WERI-Rb-1 (cell line): Measurements from ENCODE around the gene HOXA7.

ENCODE experiments used
- DNase-seq: peaks from one replicate; pipeline ENCODE4 v3.0.0-alpha.2; 2020
- H3K27ac ChIP-seq: fragments of 250-450 bp; sonication (Bioruptor Pico); 2 replicates; pipeline ENCODE4 v1.5.1; 2020; ENCODE audit warnings: mild to moderate bottlenecking, moderate library complexity
- H3K27me3 ChIP-seq: fragments of 250-450 bp; sonication (Bioruptor Pico); 2 replicates; pipeline ENCODE4 v1.5.1; 2021; ENCODE audit warnings: mild to moderate bottlenecking, low read depth, moderate library complexity; ENCODE audit not compliant: insufficient read depth, severe bottlenecking
- H3K36me3 ChIP-seq: fragments of 250-450 bp; sonication (Bioruptor Pico); 2 replicates; pipeline ENCODE4 v1.5.1; 2020; ENCODE audit warnings: mild to moderate bottlenecking, moderate library complexity
- H3K4me3 ChIP-seq: 2 replicates; pipeline ENCODE4 v1.5.1; 2011; ENCODE audit warnings: low read depth, mild to moderate bottlenecking, control low read depth, low read length
- H3K9me3 ChIP-seq: fragments of 250-450 bp; sonication (Bioruptor Pico); 2 replicates; pipeline ENCODE4 v1.5.1; 2021; ENCODE audit warnings: mild to moderate bottlenecking, moderate library complexity; ENCODE audit not compliant: severe bottlenecking
- TF ChIP-seq, protein P1 (sequence below): IDR thresholded peaks from 2 replicates; pipeline ENCODE4 v1.5.1; 2011; ENCODE audit warnings: low read depth, mild to moderate bottlenecking, control low read depth, inconsistent platforms, low read length

HOXA7 gene

DNA sequence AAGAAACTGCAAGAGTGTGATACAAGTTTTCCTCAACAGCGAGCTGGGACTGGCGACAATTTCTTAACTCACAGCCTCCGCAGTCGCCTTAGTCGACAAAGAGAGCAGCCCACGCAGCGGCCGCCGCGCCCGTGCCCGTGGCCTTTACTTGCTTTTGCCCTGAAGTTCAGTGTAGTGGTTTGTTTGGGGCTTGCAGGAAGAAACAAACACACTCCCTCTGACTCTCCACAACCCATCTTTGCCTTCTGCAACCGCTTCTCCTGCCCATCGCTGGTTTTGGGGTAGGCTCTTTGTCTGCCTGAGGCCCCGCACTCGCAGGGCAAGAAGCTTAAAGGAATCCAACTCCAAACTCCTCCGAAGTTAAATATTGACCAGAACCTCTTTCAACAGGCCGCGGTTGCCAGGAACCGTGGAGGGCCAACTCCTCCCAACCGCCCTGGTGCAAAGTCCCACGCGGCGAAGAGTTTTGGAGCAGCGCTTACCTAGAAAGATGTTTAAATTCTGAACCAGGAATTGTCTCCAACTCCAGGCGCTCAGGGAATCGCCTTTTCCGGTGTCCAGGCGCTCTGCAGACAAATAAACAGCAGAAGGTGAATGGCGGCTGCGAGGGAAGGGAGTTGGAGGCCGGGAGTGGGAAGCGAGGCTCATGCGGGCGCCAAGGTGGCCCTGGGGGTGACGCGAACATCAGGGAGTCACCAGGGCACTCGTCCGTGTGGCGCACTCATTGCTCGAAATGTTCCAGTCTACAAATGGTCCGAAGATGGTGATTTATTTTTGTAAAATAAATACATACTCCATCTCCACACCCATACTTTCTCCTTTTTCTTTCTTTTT is 34.2 kb downstream of the HOXA7 start:
- no peak overlapping the region for H3K4me3 ChIP-seq
- peaks cover 70% of the 10 kb centered on the region for H3K27me3 ChIP-seq
- no peak overlapping the region for H3K27ac ChIP-seq
- TF ChIP-seq, protein P1, sequence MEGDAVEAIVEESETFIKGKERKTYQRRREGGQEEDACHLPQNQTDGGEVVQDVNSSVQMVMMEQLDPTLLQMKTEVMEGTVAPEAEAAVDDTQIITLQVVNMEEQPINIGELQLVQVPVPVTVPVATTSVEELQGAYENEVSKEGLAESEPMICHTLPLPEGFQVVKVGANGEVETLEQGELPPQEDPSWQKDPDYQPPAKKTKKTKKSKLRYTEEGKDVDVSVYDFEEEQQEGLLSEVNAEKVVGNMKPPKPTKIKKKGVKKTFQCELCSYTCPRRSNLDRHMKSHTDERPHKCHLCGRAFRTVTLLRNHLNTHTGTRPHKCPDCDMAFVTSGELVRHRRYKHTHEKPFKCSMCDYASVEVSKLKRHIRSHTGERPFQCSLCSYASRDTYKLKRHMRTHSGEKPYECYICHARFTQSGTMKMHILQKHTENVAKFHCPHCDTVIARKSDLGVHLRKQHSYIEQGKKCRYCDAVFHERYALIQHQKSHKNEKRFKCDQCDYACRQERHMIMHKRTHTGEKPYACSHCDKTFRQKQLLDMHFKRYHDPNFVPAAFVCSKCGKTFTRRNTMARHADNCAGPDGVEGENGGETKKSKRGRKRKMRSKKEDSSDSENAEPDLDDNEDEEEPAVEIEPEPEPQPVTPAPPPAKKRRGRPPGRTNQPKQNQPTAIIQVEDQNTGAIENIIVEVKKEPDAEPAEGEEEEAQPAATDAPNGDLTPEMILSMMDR = no peak
- H3K36me3 ChIP-seq = no peaks in the 10 kb centered on the region
- H3K9me3 ChIP-seq = no peaks in the 10 kb centered on the region
- DNase-seq = no peak

DNA sequence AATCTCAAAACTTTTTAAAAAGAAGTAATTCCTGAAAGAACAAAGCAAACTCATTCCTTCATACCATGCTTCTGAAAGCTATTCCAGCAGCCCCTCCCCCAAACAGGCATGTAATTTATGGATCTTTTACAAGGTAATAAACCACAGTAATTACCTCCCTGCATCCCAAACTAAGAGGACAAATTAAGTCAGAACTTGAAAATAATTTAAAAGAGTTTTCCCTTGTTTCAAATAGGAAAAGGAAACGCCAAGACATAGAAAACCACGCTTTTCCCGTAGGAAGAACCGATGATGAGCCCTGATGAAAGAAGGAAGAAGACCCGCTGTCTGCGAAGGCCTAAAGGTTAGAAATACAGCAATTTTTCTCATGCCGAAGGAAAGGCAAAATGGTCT is 34.8 kb downstream of the HOXA7 start:
- no peak overlapping the region for H3K4me3 ChIP-seq
- TF ChIP-seq, protein P1 = no peak
- no peaks in the 10 kb centered on the region for H3K36me3 ChIP-seq
- DNase-seq = no peak
- H3K27me3 ChIP-seq = peaks cover 69% of the 10 kb centered on the region
- no peaks in the 10 kb centered on the region for H3K9me3 ChIP-seq
- no peak overlapping the region for H3K27ac ChIP-seq

DNA sequence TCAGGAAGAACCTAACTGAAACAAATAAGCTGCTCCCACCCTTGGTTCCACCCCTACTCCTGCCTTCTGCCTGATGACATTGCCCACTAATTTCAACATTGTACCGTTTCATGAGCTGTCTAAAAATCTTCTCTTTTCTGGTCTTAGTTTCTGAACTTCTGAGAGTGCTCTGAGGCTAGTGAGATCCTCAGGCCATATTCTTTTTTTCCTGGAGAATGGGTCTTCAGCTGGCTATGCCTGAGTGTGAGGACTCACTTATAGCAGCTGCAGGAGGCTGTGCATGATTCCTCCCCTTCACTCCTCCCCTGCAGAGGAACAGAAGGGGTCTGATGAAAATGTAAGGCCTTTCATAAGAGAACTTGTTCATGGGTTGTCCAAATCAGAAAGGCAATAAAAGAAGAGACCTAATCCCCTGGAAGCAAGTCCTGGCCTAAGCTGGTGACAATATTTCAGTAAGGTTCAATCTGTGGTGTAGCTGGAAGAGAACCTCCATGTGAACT is 37.0 kb downstream of the HOXA7 start:
- Histone ChIP-seq H3K36me3 (no peaks in the 10 kb centered on the region), H3K4me3 (no peak overlapping the region), H3K27ac (no peak overlapping the region), H3K27me3 (peaks cover 72% of the 10 kb centered on the region), H3K9me3 (no peaks in the 10 kb centered on the region)
- no peak for DNase-seq
- TF ChIP-seq, protein P1 = no peak

DNA sequence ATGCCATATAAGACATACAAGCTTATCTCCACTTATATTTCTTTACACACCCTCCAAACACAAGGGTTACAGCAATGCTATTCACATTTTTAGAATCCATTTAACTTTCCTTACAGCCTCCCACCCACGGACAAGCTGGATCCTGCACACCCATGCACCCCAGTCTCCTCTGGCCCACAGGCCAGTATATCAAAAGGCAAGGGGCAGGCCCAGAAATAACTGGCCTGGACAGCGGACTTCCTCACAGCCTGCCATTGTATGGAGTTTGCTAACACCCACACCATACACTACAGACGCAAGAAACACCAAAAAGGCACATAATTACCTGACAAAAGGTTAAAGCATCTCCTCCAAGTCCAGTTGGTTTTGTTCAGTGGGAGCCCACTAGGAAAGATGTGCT is 37.9 kb downstream of the HOXA7 start:
- DNase-seq = no peak
- no peak overlapping the region for H3K27ac ChIP-seq
- TF ChIP-seq, protein P1 = no peak
- H3K27me3 ChIP-seq = peaks cover 65% of the 10 kb centered on the region
- H3K9me3 ChIP-seq = no peaks in the 10 kb centered on the region
- H3K36me3 ChIP-seq = no peaks in the 10 kb centered on the region
- H3K4me3 ChIP-seq = no peak overlapping the region

- H3K36me3 ChIP-seq = no peaks in the 10 kb centered on the region
- no peak overlapping the region for H3K4me3 ChIP-seq
- H3K27ac ChIP-seq = no peak overlapping the region
- H3K9me3 ChIP-seq = no peaks in the 10 kb centered on the region
- DNase-seq = no peak
- TF ChIP-seq, protein P1 = no peak
- peaks cover 65% of the 10 kb centered on the region for H3K27me3 ChIP-seq
These were observed 38.5 kb downstream of the HOXA7 start for GRCh38 chr7:27117887-27118491.
